HL-60 (cell line): Measurements from ENCODE around the gene AFF3.

Source experiments
- CTCF ChIP-seq: IDR thresholded peaks from one replicate; pipeline ENCODE4 v1.5.1; 2011; ENCODE audit warnings: low read length, control low read depth, inconsistent platforms; ENCODE audit not compliant: insufficient read depth
- GABPA ChIP-seq: IDR thresholded peaks from 2 replicates; pipeline ENCODE4 v1.6.1; 2012; ENCODE audit warnings: low read depth

GRCh38 chr2:99867770-99868169 lies 274.6 kb downstream of the AFF3 start:
- TF ChIP-seq CTCF (no peak), GABPA (no peak)
